Small intestine (tissue), 7 donors: ENCODE measurements around the gene EIF3I. TPM values are rescaled to one million over a fixed set of nuclear protein-coding genes. Genes with fewer than 3 reads are reported as not detected.
A peak's percentile ranks its signal among the peaks of the same experiment; 100 is the strongest.

ENCODE experiments used
- DNase-seq, 2 donors: peaks; one replicate each; pipeline versions ENCODE4 v3.0.0 to v3.0.0-alpha.2; 2013
- FAIRE-seq: peaks from 2 replicates; lab custom pipeline; 2012; peaks lifted over from hg19 to GRCh38; lab: Jason Lieb, UNC
- H3K27ac ChIP-seq, 3 donors: one replicate each; pipeline ENCODE4 v1.5.1; 2013; ENCODE audit warnings: low read length in 2 of 3, mild to moderate bottlenecking in 2 of 3, control low read depth in 1 of 3, inconsistent platforms in 1 of 3, low read depth in 1 of 3, moderate library complexity in 1 of 3
- H3K27me3 ChIP-seq, 3 donors: one replicate each; pipeline ENCODE4 v1.6.1; 2013; ENCODE audit warnings: low read length in 3 of 3, inconsistent platforms in 1 of 3; ENCODE audit not compliant: control insufficient read depth in 3 of 3, insufficient read depth in 3 of 3
- H3K36me3 ChIP-seq, 3 donors: one replicate each; pipeline ENCODE4 v1.6.1; 2013; ENCODE audit warnings: low read length in 3 of 3, inconsistent platforms in 1 of 3, low read depth in 1 of 3, mild to moderate bottlenecking in 1 of 3, moderate library complexity in 1 of 3; ENCODE audit not compliant: control insufficient read depth in 3 of 3, insufficient read depth in 2 of 3
- H3K4me1 ChIP-seq, 3 donors: one replicate each; pipeline ENCODE4 v1.6.1; 2013; ENCODE audit warnings: low read length in 2 of 3, inconsistent platforms in 1 of 3, low read depth in 1 of 3, mild to moderate bottlenecking in 1 of 3, moderate library complexity in 1 of 3; ENCODE audit not compliant: control insufficient read depth in 3 of 3, insufficient read depth in 2 of 3
- H3K4me3 ChIP-seq, 3 donors: one replicate each; pipeline ENCODE4 v1.5.1; 2013; ENCODE audit warnings: low read length in 3 of 3, control low read depth in 1 of 3, inconsistent platforms in 1 of 3, low read depth in 1 of 3, mild to moderate bottlenecking in 1 of 3, moderate library complexity in 1 of 3
- H3K9me3 ChIP-seq, 2 donors: one replicate each; pipeline ENCODE4 v1.6.1; 2013; ENCODE audit warnings: low read depth in 1 of 2, low read length in 1 of 2; ENCODE audit not compliant: control insufficient read depth in 2 of 2, insufficient read depth in 1 of 2
- WGBS, 3 donors: extraction: QIAGEN DNeasy Blood & Tissue Kit; methylation state at CpG; one replicate each; pipeline ENCODE4 v1.1.7; 2013; 5-methylcytosine and 5-hydroxymethylcytosine counted together
- polyA plus RNA-seq, 4 donors: library from polyadenylated mRNA; stranded (reverse) in 3 of 4; unstranded in 1 of 4; fragments of 200-250 nt in 3 of 4; fragments of 120-200 nt in 1 of 4; gene quantifications; one replicate each; pipeline versions ENCODE4 v1.2.1 to v1.2.3, GENCODE V29; 2013
- donor health status: healthy with polysubstance abuse.
- donor health status: control.
- donor health status: control.
- donor health status: Bipolar disorder and iron deficiency.
- donor health status: healthy.

EIF3I gene
- polyA plus RNA-seq, 4 donors: 158 to 234 (median 169) TPM

DNA sequence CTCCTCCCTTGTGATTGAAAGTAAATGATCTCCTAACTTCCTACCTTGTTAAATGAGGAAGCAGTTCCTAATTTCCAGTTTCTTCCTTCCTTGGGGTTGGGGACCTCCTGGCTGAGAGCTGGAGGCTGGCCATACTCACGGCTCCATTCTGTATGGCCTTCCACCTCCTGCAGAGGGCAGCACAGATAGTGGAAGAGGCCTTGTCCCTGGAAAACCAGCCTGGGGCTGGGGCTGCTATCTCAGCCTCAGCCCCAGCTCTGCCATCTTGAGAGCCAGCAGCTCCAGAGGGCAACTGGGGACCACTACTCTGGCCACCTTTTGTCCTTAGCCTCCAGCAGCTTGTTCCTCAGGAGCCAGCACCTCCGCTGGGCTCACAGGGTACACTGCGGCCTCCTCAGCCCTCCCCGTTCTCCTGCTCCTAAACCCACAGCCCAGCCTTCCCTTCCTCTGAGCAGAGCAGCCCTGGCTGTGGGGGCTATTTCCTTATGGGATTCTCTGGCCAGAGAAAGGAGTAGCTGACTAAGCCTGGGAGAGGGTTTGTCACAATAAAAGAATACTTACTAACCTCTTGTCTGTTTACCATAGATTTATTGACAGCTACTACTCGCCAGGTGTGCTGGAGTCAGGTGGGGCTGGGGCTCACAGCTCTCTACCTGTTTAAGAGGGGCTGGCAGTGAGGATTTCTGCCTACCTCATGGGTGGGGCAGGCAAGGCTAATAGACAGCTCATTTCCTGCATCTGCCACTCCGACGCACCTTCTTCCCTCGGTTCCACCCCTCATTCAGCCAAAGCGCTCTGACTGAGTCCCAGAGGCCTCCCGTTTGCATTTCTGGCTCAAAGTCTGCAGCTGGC lies 6.4 kb upstream of the EIF3I start:
- H3K4me3 ChIP-seq: no peak overlapping the region
- DNase-seq (peak; percentile 75 to 84), FAIRE-seq (no peak)
- H3K9me3 ChIP-seq: no peaks in the 10 kb centered on the region
- peaks cover 0 to 17% (median 0%) of the 10 kb centered on the region in 3 donors for H3K4me1 ChIP-seq
- peak overlapping the region; percentile 32 to 86 (median 75) for H3K27ac ChIP-seq
- WGBS, 3 donors: 39 to 65% (median 58%) methylated on average over 10 of the region's 10 CpGs
- H3K36me3 ChIP-seq: peaks cover 0 to 49% (median 2%) of the 10 kb centered on the region in 3 donors
- no peaks in the 10 kb centered on the region for H3K27me3 ChIP-seq

GRCh38 chr1:32216566-32216965 lies 5.6 kb upstream of the EIF3I start:
- WGBS, 3 donors: 84 to 89% (median 86%) methylated on average over 5 of the region's 5 CpGs
- Histone ChIP-seq H3K27me3 (no peaks in the 10 kb centered on the region), H3K27ac (peak overlapping the region; percentile 33 to 86 (median 75)), H3K4me1 (peaks cover 0 to 23% (median 1%) of the 10 kb centered on the region in 3 donors), H3K36me3 (peaks cover 0 to 49% (median 2%) of the 10 kb centered on the region in 3 donors), H3K9me3 (no peaks in the 10 kb centered on the region), H3K4me3 (no peak overlapping the region)
- DNase-seq (no peak), FAIRE-seq (no peak)

DNA sequence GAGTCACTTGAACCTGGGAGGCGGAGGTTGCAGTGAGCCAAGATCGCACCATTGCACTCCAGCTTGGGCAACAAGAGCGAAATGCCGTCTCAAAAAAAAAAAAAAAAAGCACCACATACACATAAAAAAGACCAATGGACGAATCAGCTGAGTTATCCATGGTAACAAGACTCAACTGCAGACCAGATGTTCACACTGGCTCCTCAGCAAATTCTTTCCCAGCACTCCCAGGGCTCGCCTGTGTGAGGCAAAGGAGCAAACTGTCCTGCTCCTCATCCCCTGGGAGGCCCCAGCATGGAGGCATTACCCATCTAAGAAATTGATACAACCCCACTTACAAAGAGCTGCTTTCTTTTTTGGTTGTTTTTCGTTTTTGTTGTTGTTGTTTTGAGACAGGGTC lies 3.2 kb upstream of the EIF3I start:
- FAIRE-seq (no peak), DNase-seq (no peak)
- H3K4me3 ChIP-seq: no peak overlapping the region
- no peaks in the 10 kb centered on the region for H3K9me3 ChIP-seq
- peaks cover 0 to 42% (median 2%) of the 10 kb centered on the region in 3 donors for H3K36me3 ChIP-seq
- no peaks in the 10 kb centered on the region for H3K27me3 ChIP-seq
- WGBS, 3 donors: 86 to 94% (median 91%) methylated on average over 7 of the region's 7 CpGs
- H3K27ac ChIP-seq: no peak overlapping the region
- peaks cover 1 to 31% (median 4%) of the 10 kb centered on the region in 3 donors for H3K4me1 ChIP-seq

- DNase-seq (no peak), FAIRE-seq (no peak)
- H3K4me3 ChIP-seq: peak overlapping the region in 2 of 3 donors; percentile 68 to 77
- H3K27me3 ChIP-seq: no peaks in the 10 kb centered on the region
- H3K4me1 ChIP-seq: peaks cover 1 to 27% (median 4%) of the 10 kb centered on the region in 3 donors
- H3K9me3 ChIP-seq: no peaks in the 10 kb centered on the region
- WGBS, 3 donors: 80 to 88% (median 84%) methylated on average over 4 of the region's 4 CpGs
- H3K27ac ChIP-seq: peak overlapping the region in 1 of 3 donors; percentile 96
- H3K36me3 ChIP-seq: peaks cover 0 to 40% (median 0%) of the 10 kb centered on the region in 3 donors
Observed at GRCh38 chr1:32220746-32221580, 1.2 kb upstream of the EIF3I start.

DNA sequence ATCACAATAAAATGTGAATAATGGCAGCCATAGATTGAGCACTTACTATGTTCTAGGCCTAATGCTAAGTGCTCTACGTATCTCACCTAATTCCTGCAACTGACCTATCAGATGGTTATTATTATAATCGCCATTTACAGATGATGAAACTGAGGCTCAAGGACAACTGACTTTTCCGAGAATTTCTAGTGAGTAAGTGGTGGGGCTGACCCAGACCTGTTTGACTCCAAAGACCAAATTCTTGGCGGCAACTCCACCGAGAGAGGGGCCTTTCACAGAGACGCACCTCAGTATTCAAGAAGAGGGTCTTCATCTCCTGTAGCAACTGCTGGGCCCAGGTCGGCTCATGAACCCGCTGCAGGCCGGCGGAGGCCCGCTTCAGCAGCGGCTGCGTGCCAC lies 627 bp upstream of the EIF3I start:
- Histone ChIP-seq H3K4me3 (peak overlapping the region; percentile 68 to 77 (median 76)), H3K9me3 (no peaks in the 10 kb centered on the region), H3K36me3 (peaks cover 0 to 40% (median 3%) of the 10 kb centered on the region in 3 donors), H3K4me1 (peaks cover 1 to 21% (median 4%) of the 10 kb centered on the region in 3 donors), H3K27ac (peak overlapping the region in 1 of 3 donors; percentile 96), H3K27me3 (no peaks in the 10 kb centered on the region)
- no peak for FAIRE-seq
- WGBS, 3 donors: 7 to 10% (median 9%) methylated on average over 13 of the region's 13 CpGs
- no peak for DNase-seq

GRCh38 chr1:32223683-32224082 lies 1.5 kb downstream of the EIF3I start:
- FAIRE-seq (no peak), DNase-seq (no peak)
- Histone ChIP-seq H3K27ac (peak overlapping the region in 1 of 3 donors; percentile 21), H3K4me3 (no peak overlapping the region), H3K36me3 (peaks cover 0 to 50% (median 6%) of the 10 kb centered on the region in 3 donors), H3K4me1 (peaks cover 1 to 17% (median 4%) of the 10 kb centered on the region in 3 donors), H3K27me3 (no peaks in the 10 kb centered on the region), H3K9me3 (no peaks in the 10 kb centered on the region)
- WGBS, 3 donors: 81 to 84% (median 84%) methylated on average over 3 of the region's 3 CpGs

DNA sequence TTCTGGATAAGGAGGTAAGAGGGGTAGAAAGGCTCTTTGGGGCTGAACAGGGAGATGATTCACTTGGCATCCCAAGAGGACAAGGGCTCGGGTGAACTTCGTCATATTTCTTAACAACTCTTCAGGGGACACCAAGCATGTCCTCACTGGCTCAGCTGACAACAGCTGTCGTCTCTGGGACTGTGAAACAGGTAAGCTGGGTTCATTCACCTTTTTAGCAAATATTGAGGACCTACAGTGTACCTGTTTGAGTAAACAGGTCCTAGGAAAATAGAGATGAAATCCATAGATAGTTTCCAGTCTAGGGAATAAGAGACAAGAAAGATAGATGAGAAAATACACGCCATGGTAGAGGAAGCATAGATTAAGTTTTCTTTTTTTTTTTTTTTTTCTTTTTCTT lies 2.1 kb downstream of the EIF3I start:
- FAIRE-seq (no peak), DNase-seq (no peak)
- no peak overlapping the region for H3K27ac ChIP-seq
- no peaks in the 10 kb centered on the region for H3K27me3 ChIP-seq
- peaks cover 0 to 55% (median 6%) of the 10 kb centered on the region in 3 donors for H3K36me3 ChIP-seq
- H3K4me3 ChIP-seq: no peak overlapping the region
- H3K9me3 ChIP-seq: no peaks in the 10 kb centered on the region
- 89 to 92% (median 90%) methylated on average over 4 of the region's 4 CpGs for WGBS, 3 donors
- H3K4me1 ChIP-seq: peaks cover 1 to 17% (median 4%) of the 10 kb centered on the region in 3 donors

DNA sequence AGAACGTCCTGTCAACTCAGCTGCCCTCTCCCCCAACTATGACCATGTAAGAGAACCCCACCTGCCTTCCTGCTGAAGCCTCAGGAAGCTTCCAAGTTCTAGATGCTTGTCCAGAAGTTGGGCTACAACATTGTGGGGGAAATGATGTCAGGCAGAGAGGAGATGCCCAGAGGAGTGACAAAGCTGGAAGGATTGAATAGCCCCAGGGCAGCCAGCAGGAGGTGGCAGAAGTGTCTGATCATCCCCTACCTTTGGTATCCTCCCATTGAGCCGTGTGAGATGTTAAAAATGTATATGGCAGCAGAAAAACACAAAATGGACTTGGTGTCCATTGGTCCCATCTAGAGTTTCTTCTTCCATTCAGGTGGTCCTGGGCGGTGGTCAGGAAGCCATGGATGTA lies 6.6 kb downstream of the EIF3I start:
- peaks cover 3 to 78% (median 18%) of the 10 kb centered on the region in 3 donors for H3K36me3 ChIP-seq
- DNase-seq (no peak), FAIRE-seq (no peak)
- no peaks in the 10 kb centered on the region for H3K27me3 ChIP-seq
- H3K9me3 ChIP-seq: no peaks in the 10 kb centered on the region
- no peak overlapping the region for H3K4me3 ChIP-seq
- H3K27ac ChIP-seq: no peak overlapping the region
- no peaks in the 10 kb centered on the region for H3K4me1 ChIP-seq
- WGBS, 3 donors: 80 to 86% (median 82%) methylated on average over 3 of the region's 3 CpGs
